ENCODE measurements around the gene CHADL. TPM values are rescaled to one million over a fixed set of nuclear protein-coding genes. Genes with fewer than 3 reads are reported as not detected.

Gene CHADL
- total and polyA plus RNA-seq, 2 of the 8 experiments (the other 6 are each of a cell fraction or from before 2014, with no cell fraction given) = 0.78 to 1.4 TPM

- DNase-seq (ENCODE audit: low read depth in 1 of 2, low spot score in 2 of 2) (no peak), FAIRE-seq (no peak)
- Histone ChIP-seq H2BK20ac (ENCODE audit: low read length) (no peak overlapping the region), H2AFZ (ENCODE audit: low read length) (no peak overlapping the region), H4K8ac (ENCODE audit: extremely low read depth, insufficient read depth, low read length) (no peak overlapping the region), H2BK120ac (replicated peaks; ENCODE audit: low read depth, low read length) (no peak overlapping the region), H2BK5ac (ENCODE audit: low read depth, low read length) (no peak overlapping the region), H3K4me2 (ENCODE audit: insufficient read depth in 1 of 2, low read depth in 2 of 2, low read length in 2 of 2) (no peak overlapping the region), H3K9me3 (ENCODE audit: insufficient read depth in 2 of 2, low read depth in 1 of 2, low read length in 1 of 2) (no peaks in the 10 kb centered on the region; a peak in 2 of 4 replicates), H3K23me2 (ENCODE audit: low read depth, low read length) (no peaks in the 10 kb centered on the region), H3K18ac (ENCODE audit: extremely low read depth, low read length) (no peak overlapping the region), H4K5ac (ENCODE audit: insufficient read length, low read depth, low read length) (no peak overlapping the region), H3K9ac (replicated peaks in 1 of 4; ENCODE audit: extremely low read depth in 1 of 4, low read depth in 3 of 4, low read length in 3 of 4) (no peak overlapping the region), H3K4me3 (ENCODE audit: extremely low read depth in 1 of 4, insufficient read depth in 2 of 4, low read depth in 3 of 4, low read length in 4 of 4) (no peak overlapping the region), H2AK5ac (ENCODE audit: low read depth, low read length) (no peak overlapping the region), H3K27ac (ENCODE audit: low read depth, low read length) (no peak overlapping the region), H4K20me1 (replicated peaks in 1 of 2; ENCODE audit: control insufficient read depth in 1 of 2, insufficient read depth in 2 of 2, low read length in 2 of 2) (no peaks in the 10 kb centered on the region), H2BK12ac (ENCODE audit: low read depth, low read length) (no peak overlapping the region), H4K91ac (replicated peaks; ENCODE audit: insufficient read length, low read length) (no peak overlapping the region), H2BK15ac (ENCODE audit: low read length) (no peak overlapping the region), H3K4me1 (replicated peaks in 1 of 4; ENCODE audit: control insufficient read depth in 3 of 4, insufficient read depth in 4 of 4, low read length in 3 of 4) (peaks cover 0 to 12% (median 6%) of the 10 kb centered on the region in 4 experiments; a peak in 6 of 7 replicates), H3K36me3 (ENCODE audit: control insufficient read depth in 2 of 4, insufficient read depth in 4 of 4, low read length in 3 of 4) (peaks cover 7 to 30% (median 11%) of the 10 kb centered on the region in 4 experiments; a peak in 7 of 8 replicates), H3K27me3 (replicated peaks in 1 of 4; ENCODE audit: control insufficient read depth in 3 of 4, extremely low read depth in 1 of 4, insufficient read depth in 3 of 4, low read length in 3 of 4) (no peaks in the 10 kb centered on the region), H3K79me2 (ENCODE audit: control insufficient read depth in 1 of 2, insufficient read depth in 2 of 2, low read length in 2 of 2) (no peaks in the 10 kb centered on the region), H3K23ac (ENCODE audit: insufficient read length) (no peak overlapping the region), H3K79me1 (ENCODE audit: low read depth, low read length) (no peaks in the 10 kb centered on the region), H3K56ac (replicated peaks; ENCODE audit: insufficient read length, low read depth, low read length) (no peak overlapping the region), H3K4ac (replicated peaks; ENCODE audit: insufficient read length, low read depth, low read length) (no peak overlapping the region), H3K14ac (ENCODE audit: insufficient read length) (no peak overlapping the region)
- POLR2A ChIA-PET (ENCODE audit: partially characterized antibody) = interaction anchor here (1.1 to 2.0 kb wide), 3 partner anchors 11 to 206 kb away, joined by 3 to 8 read pairs (median 4); no protein-coding TSS in a partner anchor
- WGBS, 2 experiments (ENCODE audit: extremely low coverage in 1 of 2, insufficient coverage in 1 of 2, insufficient read length in 1 of 2, insufficient replicate concordance in 2 of 2, low coverage in 1 of 2, low lambda C conversion rate in 2 of 2, missing lambda C conversion rate in 1 of 2) = 93% methylated on average over 10 of the region's 10 CpGs; no CpG with 5 or more reads in 1 of the 2 experiments
- CTCF ChIA-PET (ENCODE audit: partially characterized antibody) = no interaction called here
- TF ChIP-seq SUZ12 (IDR thresholded peaks at IDR 0.05; ENCODE audit: low read length) = no peak
- no peak for TF ChIP-seq KDM1A (IDR thresholded peaks at IDR 0.05; ENCODE audit: borderline replicate concordance, low read length)
- no peak for TF ChIP-seq POLR2AphosphoS5 (IDR thresholded peaks at IDR 0.05; ENCODE audit: low read depth, low read length)
- no peak for TF ChIP-seq BCL11A (IDR thresholded peaks at IDR 0.05; ENCODE audit: low read depth in 2 of 2, low read length in 2 of 2)
- no peak for TF ChIP-seq MAX (IDR thresholded peaks at IDR 0.05)
- no peak for TF ChIP-seq KDM4A (IDR thresholded peaks at IDR 0.05; ENCODE audit: low read depth, low read length, severe bottlenecking)
- TF ChIP-seq CTBP2 (IDR thresholded peaks at IDR 0.05; ENCODE audit: borderline replicate concordance, insufficient read depth, insufficient read length, low read length) = no peak
- no peak for TF ChIP-seq SAP30 (IDR thresholded peaks at IDR 0.05; ENCODE audit: insufficient read depth, insufficient replicate concordance, low read length)
- TF ChIP-seq CBX5 (IDR thresholded peaks at IDR 0.05; ENCODE audit: low read depth, low read length) = no peak
- no peak for TF ChIP-seq CEBPB (IDR thresholded peaks at IDR 0.05; ENCODE audit: low read depth, low read length)
- no peak for TF ChIP-seq EP300 (IDR thresholded peaks at IDR 0.05; ENCODE audit: borderline replicate concordance in 1 of 2, low read depth in 2 of 2, low read length in 2 of 2)
- no peak for TF ChIP-seq GTF2F1 (IDR thresholded peaks at IDR 0.05; ENCODE audit: borderline replicate concordance, low read depth, low read length)
- TF ChIP-seq POU5F1 (IDR thresholded peaks at IDR 0.05; ENCODE audit: low read depth, low read length) = no peak
- no peak for TF ChIP-seq PHF8 (conservative IDR thresholded peaks at IDR 0.05; ENCODE audit: low read depth, low read length)
These were observed 25.3 kb downstream of the CHADL start for GRCh38 chr22:41215409-41215808.
